HCT116 (cell line): ENCODE results near the gene COPG2. TPM values are rescaled to one million over a fixed set of nuclear protein-coding genes. Genes with fewer than 3 reads are reported as not detected.

Source experiments
- ATAC-seq: fragments of 200-7000 bp; cut with Tn5 transposase; 2 replicates; pipeline ENCODE4 v1.9.1; 2020; ENCODE audit warnings: mild to moderate bottlenecking, moderate library complexity
- BruUV-seq: library from RNA; stranded (reverse); fragments of 400-500 nt; replicated peaks from 2 replicates; lab custom pipeline; 2021; lab: Mats Ljungman, UMichigan
- CTCF ChIA-PET: fragments of 300-600 bp; sonication (Branson Sonifier 250); formaldehyde crosslinking; loops from one replicate; lab custom pipeline; 2021; ENCODE audit warnings: antibody characterized with exemption; lab: Charles Lee
- POLR2A ChIA-PET: fragments of 300-600, 350-600 bp; sonication (Branson Sonifier 250); formaldehyde crosslinking; loops from one replicate; lab custom pipeline; 2021; ENCODE audit warnings: antibody characterized with exemption; lab: Charles Lee
- RAD21 ChIA-PET, 2 experiments: fragments of 300-600 bp; sonication (Branson Sonifier 250); formaldehyde crosslinking; loops; one replicate each; lab custom pipeline; 2023; ENCODE audit warnings: low total read pairs in 2 of 2; ENCODE audit not compliant: uncharacterized antibody in 2 of 2, unreplicated experiment in 2 of 2, low non-redundant PET in 1 of 2; lab: Charles Lee
- DNase-seq: peaks from one replicate; pipeline ENCODE4 v3.0.0-alpha.2; 2010; ENCODE audit warnings: low read depth, low spot score
- H2AFZ ChIP-seq: fragments of 200-600 bp; shearing (Covaris generic), sonication (generic); 2 replicates; pipeline ENCODE4 v1.6.1; 2017; ENCODE audit warnings: low read depth, mixed run types, mixed read lengths, antibody characterized with exemption, low read length; ENCODE audit not compliant: poor library complexity, severe bottlenecking
- H3K27ac ChIP-seq: 2 replicates; pipeline ENCODE4 v1.5.1; 2012; ENCODE audit warnings: low read depth, low read length
- H3K27me3 ChIP-seq: fragments of 200-600 bp; sonication (generic); 2 replicates; pipeline ENCODE4 v1.6.1; 2016; ENCODE audit warnings: mixed run types, low read length, mixed read lengths; ENCODE audit not compliant: insufficient read depth
- H3K36me3 ChIP-seq, 2 experiments: fragments of 200-500 bp in 1 of 2; fragments of 200-600 bp in 1 of 2; sonication (Bioruptor generic) in 1 of 2; sonication (generic) in 1 of 2; 2 replicates each; pipeline versions ENCODE4 v1.5.1 to v1.6.1; 2014 to 2016; ENCODE audit warnings: low read length in 2 of 2, inconsistent platforms in 1 of 2, mixed read lengths in 1 of 2, mixed run types in 1 of 2; ENCODE audit not compliant: insufficient read depth in 2 of 2, control insufficient read depth in 1 of 2
- H3K4me1 ChIP-seq, 2 experiments: fragments of 200-600 bp in 1 of 2; sonication (generic) in 1 of 2; 2 replicates each; pipeline versions ENCODE4 v1.5.1 to v1.6.1; 2012 to 2017; ENCODE audit warnings: low read length in 2 of 2, inconsistent platforms in 1 of 2, mild to moderate bottlenecking in 1 of 2, mixed read lengths in 1 of 2, mixed run types in 1 of 2, moderate library complexity in 1 of 2; ENCODE audit not compliant: insufficient read depth in 2 of 2, control insufficient read depth in 1 of 2
- H3K4me2 ChIP-seq: fragments of 200-600 bp; sonication (generic); 2 replicates; pipeline ENCODE4 v1.6.1; 2017; ENCODE audit warnings: mixed run types, low read length, mixed read lengths
- H3K4me3 ChIP-seq, 2 experiments: fragments of 200-600 bp in 1 of 2; sonication (generic) in 1 of 2; replicated peaks in 1 of 2; 2 replicates each; pipeline ENCODE4 v1.5.1; 2011 to 2016; ENCODE audit warnings: low read length in 2 of 2, control low read depth in 1 of 2, low read depth in 1 of 2, mild to moderate bottlenecking in 1 of 2, mixed read lengths in 1 of 2, mixed run types in 1 of 2
- H3K79me2 ChIP-seq: fragments of 200-600 bp; sonication (generic); 2 replicates; pipeline ENCODE4 v1.6.1; 2017; ENCODE audit warnings: mild to moderate bottlenecking, mixed run types, low read length, moderate library complexity, mixed read lengths; ENCODE audit not compliant: insufficient read depth
- H3K9ac ChIP-seq: fragments of 200-600 bp; sonication (generic); 2 replicates; pipeline ENCODE4 v1.6.1; 2016; ENCODE audit warnings: low read length, mixed read lengths
- H3K9me2 ChIP-seq: fragments of 200-600 bp; sonication (generic), shearing (Covaris generic); 2 replicates; pipeline ENCODE4 v1.6.1; 2017; ENCODE audit warnings: mixed run types, mild to moderate bottlenecking, moderate library complexity; ENCODE audit not compliant: insufficient read depth
- H3K9me3 ChIP-seq, 2 experiments: fragments of 200-500 bp in 1 of 2; fragments of 200-600 bp in 1 of 2; sonication (Bioruptor generic) in 1 of 2; sonication (generic) in 1 of 2; 2 replicates each; pipeline ENCODE4 v1.6.1; 2014 to 2017; ENCODE audit warnings: low read length in 2 of 2, mixed read lengths in 2 of 2, inconsistent platforms in 1 of 2, low read depth in 1 of 2, mild to moderate bottlenecking in 1 of 2, mixed run types in 1 of 2, moderate library complexity in 1 of 2; ENCODE audit not compliant: control insufficient read depth in 1 of 2, insufficient read depth in 1 of 2
- H4K20me1 ChIP-seq: fragments of 200-600 bp; sonication (generic), shearing (Covaris generic); 2 replicates; pipeline ENCODE4 v1.6.1; 2017; ENCODE audit warnings: mixed run types, mild to moderate bottlenecking, moderate library complexity; ENCODE audit not compliant: insufficient read depth
- CBX3 ChIP-seq: IDR thresholded peaks from 2 replicates; pipeline ENCODE4 v1.6.1; 2012; ENCODE audit warnings: low read depth
- CTCF ChIP-seq, 3 experiments: fragments of 200-600 bp in 1 of 3; sonication (generic) in 1 of 3; IDR thresholded peaks in 2 of 3; conservative IDR thresholded peaks in 1 of 3; 2 replicates each; pipeline ENCODE4 v1.5.1; 2012 to 2017; ENCODE audit warnings: low read depth in 2 of 3, low read length in 2 of 3, antibody characterized with exemption in 1 of 3, borderline replicate concordance in 1 of 3, control low read depth in 1 of 3, mild to moderate bottlenecking in 1 of 3, mixed read lengths in 1 of 3, mixed run types in 1 of 3, moderate library complexity in 1 of 3; ENCODE audit not compliant: insufficient read depth in 1 of 3
- EGR1 ChIP-seq: IDR thresholded peaks from 2 replicates; pipeline ENCODE4 v1.6.1; 2012; ENCODE audit warnings: low read depth
- EZH2 ChIP-seq: fragments of 200-600 bp; sonication (generic); IDR thresholded peaks from 2 replicates; pipeline ENCODE4 v1.6.1; 2017; ENCODE audit warnings: antibody characterized with exemption, mixed run types
- EZH2phosphoT487 ChIP-seq: fragments of 200-600 bp; IDR thresholded peaks from 2 replicates; pipeline ENCODE4 v1.6.1; 2018; ENCODE audit warnings: antibody characterized with exemption, borderline replicate concordance
- FOSL1 ChIP-seq: IDR thresholded peaks from 2 replicates; pipeline ENCODE4 v1.6.1; 2012; ENCODE audit warnings: low read depth
- JUND ChIP-seq: IDR thresholded peaks from 2 replicates; pipeline ENCODE4 v1.6.1; 2012
- POLR2A ChIP-seq: IDR thresholded peaks from 2 replicates; pipeline ENCODE4 v1.7.0; 2011; ENCODE audit warnings: borderline replicate concordance; ENCODE audit not compliant: insufficient read depth, insufficient read length; ENCODE audit errors: extremely low read depth
- POLR2AphosphoS5 ChIP-seq: IDR thresholded peaks from 2 replicates; pipeline ENCODE4 v1.6.1; 2011; ENCODE audit warnings: mild to moderate bottlenecking, low read depth, low read length, moderate library complexity
- RAD21 ChIP-seq: IDR thresholded peaks from 2 replicates; pipeline ENCODE4 v1.6.1; 2012; ENCODE audit warnings: low read depth, mild to moderate bottlenecking
- REST ChIP-seq: IDR thresholded peaks from 2 replicates; pipeline ENCODE4 v1.6.1; 2012; ENCODE audit warnings: low read depth
- SIN3A ChIP-seq: IDR thresholded peaks from 2 replicates; pipeline ENCODE4 v1.6.1; 2012; ENCODE audit warnings: low read depth
- SP1 ChIP-seq: IDR thresholded peaks from 2 replicates; pipeline ENCODE4 v1.6.1; 2012; ENCODE audit warnings: low read depth
- TCF7L2 ChIP-seq: IDR thresholded peaks from 2 replicates; pipeline ENCODE4 v1.7.0; 2011; ENCODE audit warnings: borderline replicate concordance, inconsistent platforms; ENCODE audit not compliant: insufficient read depth, insufficient read length; ENCODE audit errors: extremely low read depth
- YY1 ChIP-seq: IDR thresholded peaks from 2 replicates; pipeline ENCODE4 v1.6.1; 2011; ENCODE audit warnings: low read length, low read depth, moderate library complexity, mild to moderate bottlenecking; ENCODE audit not compliant: insufficient replicate concordance; ENCODE audit errors: extremely low read depth
- ZFX ChIP-seq: fragments of 450-650 bp; IDR thresholded peaks from 2 replicates; pipeline ENCODE4 v1.6.1; 2017
- intact Hi-C: fragments of 100-400 bp; cut with micrococcal nuclease; formaldehyde crosslinking; loops from 2 replicates; pipeline ENCODE4 v1.10.0; 2022
- total RNA-seq: library from RNA; stranded (reverse); gene quantifications from one replicate; pipeline ENCODE4 v1.2.1, GENCODE V29; 2021; ENCODE audit not compliant: unreplicated experiment

Gene COPG2
- total RNA-seq, 1 experiment from 2014 or later = 31.0 TPM

GRCh38 chr7:130494431-130494858, 174.1 kb downstream of the COPG2 start (continued):
- TF ChIP-seq CBX3 = no peak
- TF ChIP-seq YY1 = no peak
- TF ChIP-seq SIN3A = no peak
- TF ChIP-seq FOSL1 = no peak
- no peak for TF ChIP-seq CTCF (IDR thresholded peaks at IDR 0.05 in 2 of 3, conservative IDR thresholded peaks at IDR 0.05 in 1 of 3; ENCODE audit: borderline replicate concordance in 1 of 3, insufficient read depth in 1 of 3, low read depth in 2 of 3, low read length in 2 of 3)

GRCh38 chr7:130493275-130493873, 175.2 kb downstream of the COPG2 start:
- RAD21 ChIA-PET = no interaction called here
- Histone ChIP-seq H3K9me3 (peaks cover 4 to 7% of the 10 kb centered on the region in 2 experiments; a peak in 2 of 4 replicates), H3K36me3 (no peaks in the 10 kb centered on the region), H3K4me2 (no peak overlapping the region), H3K4me1 (no peaks in the 10 kb centered on the region), H3K27ac (no peak overlapping the region), H3K4me3 (no peak overlapping the region), H2AFZ (no peak overlapping the region), H4K20me1 (no peaks in the 10 kb centered on the region), H3K79me2 (peaks cover 23% of the 10 kb centered on the region), H3K9me2 (no peaks in the 10 kb centered on the region), H3K27me3 (no peaks in the 10 kb centered on the region), H3K9ac (no peak overlapping the region)
- no peak for TF ChIP-seq REST
- no peak for TF ChIP-seq POLR2AphosphoS5
- TF ChIP-seq TCF7L2 = no peak
- TF ChIP-seq JUND = no peak
- TF ChIP-seq CTCF (IDR thresholded peaks at IDR 0.05 in 2 of 3, conservative IDR thresholded peaks at IDR 0.05 in 1 of 3; ENCODE audit: borderline replicate concordance in 1 of 3, insufficient read depth in 1 of 3, low read depth in 2 of 3, low read length in 2 of 3) = no peak
- TF ChIP-seq EZH2phosphoT487 = no peak
- no peak for TF ChIP-seq CBX3
- no peak for TF ChIP-seq RAD21
- TF ChIP-seq ZFX = no peak
- no peak for TF ChIP-seq POLR2A
- TF ChIP-seq SP1 = no peak
- TF ChIP-seq FOSL1 = no peak
- no peak for TF ChIP-seq EZH2
- no peak for TF ChIP-seq EGR1
- DNase-seq (no peak), ATAC-seq (no peak)
- CTCF ChIA-PET = no interaction called here
- BruUV-seq = no TSS peak
- intact Hi-C loops = no loop called here
- POLR2A ChIA-PET = no interaction called here
